HEK293T (cell line): ENCODE measurements around the gene TMBIM4.
"Not testable (repeated sequence)": the region's sequence is repeated elsewhere in the genome, so short reads cannot be mapped to it uniquely, and the experiment has no call there.

Experiments
- CTCF ChIA-PET: fragments of 350-600 bp; formaldehyde crosslinking; extraction: SDS; loops from one replicate; lab custom pipeline; 2021; ENCODE audit warnings: antibody characterized with exemption, inconsistent platforms; lab: Yijun Ruan, JAX
- POLR2A ChIA-PET: fragments of 350-600 bp; formaldehyde crosslinking; extraction: SDS; loops from one replicate; lab custom pipeline; 2020; ENCODE audit warnings: antibody characterized with exemption, inconsistent platforms; lab: Yijun Ruan, JAX
- DNase-seq: peaks from one replicate; pipeline ENCODE4 v3.0.0; 2012; ENCODE audit warnings: mixed read lengths; ENCODE audit errors: extremely low spot score
- ARNT ChIP-seq: fragments of 450-650 bp; IDR thresholded peaks from 2 replicates; pipeline ENCODE4 v1.6.1; 2017; ENCODE audit warnings: mild to moderate bottlenecking
- BHLHE40 ChIP-seq: fragments of 450-650 bp; IDR thresholded peaks from 2 replicates; pipeline ENCODE4 v1.6.1; 2016; ENCODE audit warnings: mild to moderate bottlenecking, moderate library complexity, borderline replicate concordance
- CTBP1 ChIP-seq: fragments of 450-650 bp; IDR thresholded peaks from 2 replicates; pipeline ENCODE4 v1.6.1; 2016; ENCODE audit warnings: borderline replicate concordance
- ELF4 ChIP-seq: fragments of 450-650 bp; IDR thresholded peaks from 2 replicates; pipeline ENCODE4 v1.6.1; 2017; ENCODE audit warnings: antibody characterized with exemption
- FOXA1 ChIP-seq: fragments of 450-650 bp; IDR thresholded peaks from 2 replicates; pipeline ENCODE4 v1.6.1; 2016; ENCODE audit warnings: mild to moderate bottlenecking
- FOXK2 ChIP-seq: fragments of 450-650 bp; IDR thresholded peaks from 2 replicates; pipeline ENCODE4 v1.6.1; 2016; ENCODE audit warnings: mild to moderate bottlenecking
- FOXM1 ChIP-seq: fragments of 450-650 bp; IDR thresholded peaks from 2 replicates; pipeline ENCODE4 v1.6.1; 2017; ENCODE audit warnings: mild to moderate bottlenecking, borderline replicate concordance
- HDGF ChIP-seq: fragments of 450-650 bp; IDR thresholded peaks from 2 replicates; pipeline ENCODE4 v1.6.1; 2017; ENCODE audit warnings: antibody characterized with exemption, borderline replicate concordance
- L3MBTL2 ChIP-seq: fragments of 450-650 bp; conservative IDR thresholded peaks from 2 replicates; pipeline ENCODE4 v1.6.1; 2016; ENCODE audit warnings: mild to moderate bottlenecking
- LEF1 ChIP-seq: fragments of 450-650 bp; IDR thresholded peaks from 2 replicates; pipeline ENCODE4 v1.6.1; 2017; ENCODE audit warnings: mild to moderate bottlenecking, borderline replicate concordance
- NFRKB ChIP-seq: fragments of 450-650 bp; IDR thresholded peaks from 2 replicates; pipeline ENCODE4 v1.6.1; 2016; ENCODE audit warnings: mild to moderate bottlenecking, moderate library complexity
- PKNOX1 ChIP-seq: fragments of 450-650 bp; IDR thresholded peaks from 2 replicates; pipeline ENCODE4 v1.6.1; 2016
- SP1 ChIP-seq: fragments of 450-650 bp; IDR thresholded peaks from 2 replicates; pipeline ENCODE4 v1.6.1; 2017
- SUZ12 ChIP-seq: fragments of 450-650 bp; IDR thresholded peaks from 2 replicates; pipeline ENCODE4 v1.6.1; 2016; ENCODE audit warnings: mild to moderate bottlenecking
- TARDBP ChIP-seq: fragments of 450-650 bp; IDR thresholded peaks from 2 replicates; pipeline ENCODE4 v1.6.1; 2016
- ZNF384 ChIP-seq: fragments of 450-650 bp; IDR thresholded peaks from 2 replicates; pipeline ENCODE4 v1.6.1; 2016

Gene TMBIM4

GRCh38 chr12:66187821-66188220 is 18.0 kb upstream of the TMBIM4 start:
- TF ChIP-seq PKNOX1: no peak
- TF ChIP-seq L3MBTL2: no peak
- TF ChIP-seq HDGF: no peak
- no peak for TF ChIP-seq FOXM1
- TF ChIP-seq LEF1: no peak
- TF ChIP-seq CTBP1: no peak
- TF ChIP-seq TARDBP: no peak
- no peak for TF ChIP-seq FOXK2
- POLR2A ChIA-PET: interaction anchor here (1.4 kb wide), 1 partner anchor 18 kb away, joined by 5 read pairs; the partner anchor contains the start of gene TMBIM4
- CTCF ChIA-PET: no interaction called here
- DNase-seq: no peak

GRCh38 chr12:66187036-66187435 is 17.2 kb upstream of the TMBIM4 start:
- POLR2A ChIA-PET: interaction anchor here (1.4 kb wide), 1 partner anchor 18 kb away, joined by 5 read pairs; the partner anchor contains the start of gene TMBIM4

GRCh38 chr12:66184822-66185221 is 15.0 kb upstream of the TMBIM4 start:
- POLR2A ChIA-PET: interaction anchor here (1.9 kb wide), 1 partner anchor 15 kb away, joined by 10 read pairs; the partner anchor contains the start of gene TMBIM4
- DNase-seq, CTCF ChIA-PET: not testable (repeated sequence)

More at GRCh38 chr12:66187036-66187435, 17.2 kb upstream of the TMBIM4 start:
- CTCF ChIA-PET: no interaction called here
- no peak for DNase-seq
- no peak for TF ChIP-seq FOXA1

- ChIA-PET POLR2A (interaction anchor here (1.9 kb wide), 1 partner anchor 13 kb away, joined by 10 read pairs; the partner anchor contains the start of gene TMBIM4), CTCF (interaction anchor here (0.6 to 1.5 kb wide), 2 partner anchors 14 to 507 kb away, joined by 3 read pairs; no protein-coding TSS in a partner anchor)
- TF ChIP-seq BHLHE40: no peak
- TF ChIP-seq LEF1: no peak
- no peak for TF ChIP-seq FOXA1
- TF ChIP-seq ZNF384: no peak
- no peak for TF ChIP-seq FOXM1
- TF ChIP-seq HDGF: no peak
- no peak for TF ChIP-seq TARDBP
- TF ChIP-seq NFRKB: no peak
- TF ChIP-seq L3MBTL2: no peak
- TF ChIP-seq SP1: no peak
- TF ChIP-seq ELF4: no peak
- TF ChIP-seq ARNT: no peak
- no peak for DNase-seq
These were observed 13.2 kb upstream of the TMBIM4 start for GRCh38 chr12:66182956-66183355.

GRCh38 chr12:66176105-66176900 is 6.5 kb upstream of the TMBIM4 start:
- CTCF ChIA-PET: interaction anchor here (0.7 kb wide), 1 partner anchor 15 kb away, joined by 3 read pairs; no protein-coding TSS in a partner anchor
- POLR2A ChIA-PET: interaction anchor here (3.1 kb wide), 1 partner anchor 7 kb away, joined by 13 read pairs; the partner anchor contains the start of gene TMBIM4
- DNase-seq: no peak
- TF ChIP-seq LEF1 (no peak), SUZ12 (no peak), TARDBP (no peak), NFRKB (no peak), FOXA1 (no peak), SP1 (no peak), CTBP1 (no peak), ARNT (no peak), BHLHE40 (no peak), ZNF384 (no peak), HDGF (no peak), ELF4 (no peak), PKNOX1 (no peak)

- CTCF ChIA-PET, DNase-seq: not testable (repeated sequence)
These were observed 4.9 kb upstream of the TMBIM4 start for GRCh38 chr12:66174391-66175325.

GRCh38 chr12:66170606-66171005 is 810 bp upstream of the TMBIM4 start:
- no peak for TF ChIP-seq ARNT
- no peak for TF ChIP-seq NFRKB
- TF ChIP-seq LEF1: no peak
- CTCF ChIA-PET: no interaction called here
- DNase-seq: no peak
- POLR2A ChIA-PET: no interaction called here

More at GRCh38 chr12:66174391-66175325, 4.9 kb upstream of the TMBIM4 start:
- POLR2A ChIA-PET: not testable (repeated sequence)
